ENCODE measurements around the gene DTNB.

GRCh38 chr2:25367296-25367695 lies 306.1 kb downstream of the DTNB start:
- no peak for TF ChIP-seq ZBTB21 (tag by site-specific recombination; IDR thresholded peaks at IDR 0.05)
- no peak for TF ChIP-seq ZNF629 (tag by site-specific recombination; IDR thresholded peaks at IDR 0.05)
- no peak for TF ChIP-seq CTCF (tag by site-specific recombination; IDR thresholded peaks at IDR 0.05)
- no peak for TF ChIP-seq ZNF121 (tag by site-specific recombination; IDR thresholded peaks at IDR 0.05)
- no peak for TF ChIP-seq ZNF76 (tag by site-specific recombination; IDR thresholded peaks at IDR 0.05; ENCODE audit: borderline replicate concordance, low read depth)
